ENCODE results near the gene PNMA6A.
"Not testable (repeated sequence)": the region's sequence is repeated elsewhere in the genome, so short reads cannot be mapped to it uniquely, and the experiment has no call there.

The PNMA6A gene

DNA sequence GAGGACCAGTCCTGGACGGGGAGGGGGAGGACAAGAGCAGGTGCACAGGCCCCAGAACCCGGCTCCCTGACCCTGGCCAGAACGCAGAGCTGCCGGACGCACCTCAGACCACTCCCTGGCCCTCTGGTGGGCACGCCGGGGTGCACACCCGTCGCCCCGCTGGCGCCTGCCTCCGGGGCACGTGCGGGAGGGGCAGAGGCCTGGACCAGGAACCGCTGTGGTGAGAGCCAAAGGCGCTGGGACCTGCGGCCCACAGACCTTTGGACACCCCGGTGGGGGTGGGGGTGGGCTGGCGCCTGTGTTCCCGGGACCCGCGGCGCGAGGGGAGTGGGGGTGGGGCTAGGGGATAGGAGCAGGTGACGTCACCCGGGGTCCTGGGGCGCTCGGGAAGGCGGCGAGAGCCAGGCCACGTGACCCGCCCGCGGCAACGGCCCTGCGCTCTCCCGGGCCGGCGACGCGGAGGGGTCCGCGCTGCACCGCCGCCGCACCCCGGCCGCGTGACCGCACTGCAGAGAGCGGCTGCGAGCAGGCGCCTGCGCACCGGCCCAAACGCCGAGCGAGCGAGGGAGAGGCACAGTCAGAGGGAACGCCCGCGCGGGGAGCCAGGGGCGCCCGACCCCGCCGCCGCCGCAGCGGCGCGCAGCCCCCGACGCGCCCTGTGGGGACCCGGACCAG, at the start of gene PNMA6A:
Gene PNMA6A, plus strand, starts transcription at position 546 of the 675 bp plus-strand sequence. CDS start 609 bp downstream, outside the sequence.
- not testable (repeated sequence) for DNase-seq

DNA sequence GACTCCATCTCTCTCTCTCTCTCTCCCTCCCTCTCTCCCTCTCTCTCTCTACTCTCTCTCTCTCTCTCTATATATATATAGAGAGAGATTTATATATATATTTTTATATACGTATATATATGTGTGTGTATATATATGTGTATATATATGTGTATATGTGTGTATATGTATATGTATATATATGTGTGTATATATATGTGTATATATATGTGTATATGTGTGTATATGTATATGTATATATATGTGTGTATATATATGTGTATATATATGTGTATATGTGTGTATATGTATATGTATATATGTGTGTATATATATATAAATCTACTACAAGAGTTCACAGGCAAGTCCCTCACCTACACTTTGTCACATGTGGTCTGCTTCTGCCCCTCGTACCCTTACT, 45.8 kb upstream of the PNMA6A start:
- not testable (repeated sequence) for DNase-seq

DNA sequence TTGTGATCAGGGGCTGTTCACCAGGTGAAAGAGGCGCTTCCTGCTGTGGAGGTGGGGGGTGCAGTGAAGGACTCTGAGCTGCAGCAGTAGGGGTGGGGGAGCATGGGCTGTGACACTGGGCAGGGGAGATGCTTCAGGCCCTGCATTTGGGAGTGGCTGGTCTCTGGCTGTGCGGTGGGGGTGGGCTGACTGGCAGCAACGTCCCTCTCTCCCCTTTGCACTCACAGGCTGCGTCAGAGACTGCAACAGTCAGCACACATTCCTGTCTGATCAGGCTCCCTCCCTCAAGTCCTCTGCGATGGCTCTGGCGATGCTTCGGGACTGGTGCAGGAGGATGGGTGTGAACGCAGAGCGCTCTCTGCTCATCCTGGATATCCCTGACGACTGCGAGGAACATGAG, 43.8 kb upstream of the PNMA6A start:
- DNase-seq = not testable (repeated sequence)

DNA sequence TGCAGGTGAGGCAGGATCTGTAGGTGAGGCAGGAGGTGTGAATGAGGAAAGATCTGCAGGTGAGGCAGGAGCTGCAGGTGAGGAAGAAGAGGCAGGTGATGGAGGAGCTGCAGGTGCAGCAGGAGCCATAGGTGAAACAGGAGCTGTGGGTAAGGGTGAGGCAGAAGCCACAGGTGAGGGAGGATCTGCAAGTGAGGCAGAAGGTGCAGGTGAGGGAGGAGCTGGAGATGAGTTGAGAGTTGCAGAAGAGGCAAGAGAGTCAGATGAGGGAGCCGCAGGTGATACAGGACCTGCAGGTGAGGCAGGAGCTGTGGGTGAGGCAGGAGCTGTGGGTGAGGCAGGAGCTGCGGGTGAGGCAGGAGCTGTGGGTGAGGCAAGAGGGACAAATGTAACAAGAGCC, 43.1 kb upstream of the PNMA6A start:
- DNase-seq = no peak

DNA sequence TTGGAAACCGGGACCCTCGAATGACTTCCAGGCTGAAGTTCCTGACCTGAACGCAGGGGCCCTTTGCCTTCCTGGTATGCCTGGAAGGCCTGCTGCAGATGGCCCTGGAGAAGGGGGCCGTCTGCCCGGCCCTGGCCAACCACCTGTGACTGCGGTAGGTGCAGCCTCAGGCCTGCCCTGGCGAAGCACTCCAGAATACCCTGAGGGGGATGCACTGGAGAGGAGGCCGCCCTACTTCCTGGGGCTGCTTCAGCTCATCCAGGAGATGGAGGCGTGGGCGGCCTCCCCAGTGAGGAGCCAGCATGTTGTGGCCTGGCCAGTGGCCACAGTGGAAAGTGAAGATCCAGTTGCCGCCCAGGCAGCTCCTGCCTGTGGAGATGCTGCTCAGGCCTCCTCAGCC, 42.4 kb upstream of the PNMA6A start:
- DNase-seq = no peak

DNA sequence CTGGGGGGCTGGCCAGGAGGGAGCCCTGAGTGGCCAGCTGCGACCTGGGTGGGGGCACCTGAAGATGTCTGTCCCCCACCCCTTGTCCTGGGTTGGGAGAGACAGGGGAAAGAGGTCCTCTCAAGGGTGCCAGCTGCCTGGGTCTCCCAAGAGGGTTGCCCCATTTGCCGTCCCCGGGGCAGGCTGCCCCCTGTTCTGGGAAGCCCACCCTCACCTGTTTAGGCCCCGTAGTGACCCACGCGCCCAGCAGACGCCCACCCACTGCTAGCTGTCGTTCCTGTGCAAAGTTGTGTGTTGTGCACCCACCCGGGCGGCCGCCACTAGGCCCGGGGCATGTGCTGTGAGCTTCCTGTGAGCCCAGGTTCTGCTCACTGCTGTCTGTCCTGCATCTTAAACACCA, 41.5 kb upstream of the PNMA6A start:
- no peak for DNase-seq

DNA sequence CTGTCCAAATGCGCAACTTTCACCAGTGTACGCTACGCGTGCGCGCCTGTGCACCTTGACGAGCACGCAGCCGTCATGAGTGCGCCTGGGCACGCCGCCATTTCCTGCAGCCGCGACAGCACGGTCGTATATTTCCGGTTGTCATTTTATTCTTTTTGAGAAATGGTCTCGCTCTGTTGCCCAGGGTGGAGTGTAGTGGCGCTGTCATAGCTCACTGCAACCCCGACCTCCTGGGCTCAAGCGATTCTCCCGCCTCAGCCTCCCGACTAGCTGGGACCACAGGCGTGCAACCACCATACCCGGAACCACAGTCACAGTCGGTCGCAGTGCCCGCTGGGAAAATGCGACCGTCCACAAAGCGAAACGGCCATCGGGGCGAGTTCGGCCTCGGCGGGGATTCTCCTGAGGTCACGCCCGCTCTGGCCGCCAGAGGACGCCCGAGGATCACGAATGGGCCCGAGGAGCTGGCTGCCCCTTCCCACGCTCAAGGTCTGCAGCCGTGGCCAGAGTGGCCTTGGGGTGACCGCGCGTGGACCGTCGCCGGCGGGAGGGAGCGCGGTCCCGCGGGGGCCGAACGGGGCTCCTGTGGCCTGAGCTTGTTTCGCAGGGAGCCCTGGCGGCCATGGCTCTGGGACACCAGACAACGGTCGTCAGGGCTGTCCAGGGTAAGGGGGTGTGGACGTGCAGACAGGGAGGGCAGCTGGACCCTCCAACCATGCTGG, 39.7 kb upstream of the PNMA6A start:
- peak; percentile 74 for DNase-seq

DNA sequence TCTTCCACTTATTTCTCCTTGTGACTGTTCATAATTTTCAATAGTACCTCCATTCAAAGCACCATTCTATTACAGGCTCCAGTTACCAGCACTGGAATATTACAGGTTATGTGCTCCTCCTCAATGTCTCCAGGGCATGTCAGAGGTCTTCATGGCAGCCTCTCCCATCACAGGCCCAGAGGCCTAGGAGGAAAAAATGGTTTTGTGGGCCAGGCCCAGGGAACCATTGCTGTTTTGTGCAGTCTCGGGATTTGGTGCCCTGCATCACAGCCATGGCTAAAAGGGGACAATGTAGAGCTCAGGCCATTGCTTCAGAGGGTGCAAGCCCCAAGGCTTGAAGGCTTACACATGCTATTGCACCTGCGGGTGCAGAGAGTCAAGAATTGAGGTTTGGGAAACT, 23.2 kb upstream of the PNMA6A start:
- no peak for DNase-seq

DNA sequence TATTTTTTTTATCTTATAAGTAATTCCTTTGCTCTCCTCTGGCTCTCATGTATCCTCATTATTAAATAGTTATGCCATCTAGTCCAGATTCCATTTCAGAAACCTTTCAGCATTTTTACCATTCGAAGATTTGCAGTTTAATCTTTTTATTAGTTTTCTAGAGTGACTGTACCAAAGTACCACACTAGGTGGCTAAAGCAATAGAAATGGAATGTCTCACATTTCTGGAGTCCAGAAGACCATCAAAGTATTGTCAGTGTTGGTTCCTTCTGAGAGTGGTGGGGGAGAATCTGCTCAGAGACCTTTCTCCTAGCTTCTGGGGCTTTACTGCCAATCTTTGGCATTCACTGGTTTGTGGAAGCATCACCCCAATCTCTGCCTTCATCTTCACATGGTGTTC, 19.7 kb upstream of the PNMA6A start:
- no peak for DNase-seq

DNA sequence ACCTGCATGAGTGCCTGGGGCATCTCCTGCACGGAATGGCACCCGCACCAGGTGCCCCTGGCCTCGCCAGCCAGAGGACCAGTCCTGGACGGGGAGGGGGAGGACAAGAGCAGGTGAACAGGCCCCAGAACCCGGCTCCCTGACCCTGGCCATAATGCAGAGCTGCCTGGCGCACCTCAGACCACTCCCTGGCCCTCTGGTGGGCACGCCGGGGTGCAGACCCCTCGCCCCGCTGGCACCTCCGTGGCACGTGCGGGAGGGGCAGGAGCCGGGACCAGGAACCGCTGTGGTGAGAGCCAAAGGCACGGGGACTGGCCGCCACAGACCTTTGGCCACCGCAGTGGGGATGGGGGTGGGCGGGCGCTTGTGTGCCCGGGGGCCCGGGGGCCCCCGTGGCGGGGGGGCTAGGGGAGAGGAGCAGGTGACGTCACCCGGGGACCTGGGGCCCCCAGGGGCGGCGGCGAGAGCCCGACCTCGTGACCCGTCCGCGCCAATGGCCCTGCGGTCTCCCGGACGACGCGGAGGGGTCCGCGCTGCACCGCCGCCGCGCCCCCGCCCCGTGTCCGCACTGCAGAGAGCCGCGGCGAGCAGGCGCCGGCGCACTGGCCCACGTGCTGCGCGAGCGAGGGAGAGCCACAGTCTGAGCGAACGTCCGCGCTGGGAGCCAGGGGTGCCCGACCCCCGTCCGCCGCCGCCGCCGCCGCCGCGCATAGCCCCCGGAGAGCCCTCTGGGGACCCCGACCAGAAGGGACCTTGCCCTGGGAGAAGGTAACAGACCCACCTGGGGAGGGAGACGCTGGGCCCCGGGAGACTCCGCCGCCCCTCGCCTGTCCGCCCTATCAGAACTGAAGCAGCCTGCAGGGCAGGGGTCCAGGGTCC, 16.1 kb upstream of the PNMA6A start, which contains the start of gene PNMA3:
Gene PNMA3, plus strand, starts transcription at position 600 of the 879 bp plus-strand sequence. CDS start 586 bp downstream, outside the sequence.
- DNase-seq = no peak

DNA sequence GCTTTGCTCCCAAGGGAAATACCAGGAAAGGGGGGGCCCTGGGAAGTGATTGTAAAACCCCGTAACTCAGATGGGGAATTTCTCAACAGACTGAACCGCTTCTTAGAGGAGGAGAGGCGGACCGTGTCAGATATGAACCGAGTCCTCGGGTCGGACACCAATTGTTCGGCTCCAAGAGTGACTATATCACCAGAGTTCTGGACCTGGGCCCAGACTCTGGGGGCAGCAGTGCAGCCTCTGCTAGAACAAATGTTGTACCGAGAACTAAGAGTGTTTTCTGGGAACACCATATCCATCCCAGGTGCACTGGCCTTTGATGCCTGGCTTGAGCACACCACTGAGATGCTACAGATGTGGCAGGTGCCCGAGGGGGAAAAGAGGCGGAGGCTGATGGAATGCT, 15.0 kb upstream of the PNMA6A start:
- DNase-seq = no peak

DNA sequence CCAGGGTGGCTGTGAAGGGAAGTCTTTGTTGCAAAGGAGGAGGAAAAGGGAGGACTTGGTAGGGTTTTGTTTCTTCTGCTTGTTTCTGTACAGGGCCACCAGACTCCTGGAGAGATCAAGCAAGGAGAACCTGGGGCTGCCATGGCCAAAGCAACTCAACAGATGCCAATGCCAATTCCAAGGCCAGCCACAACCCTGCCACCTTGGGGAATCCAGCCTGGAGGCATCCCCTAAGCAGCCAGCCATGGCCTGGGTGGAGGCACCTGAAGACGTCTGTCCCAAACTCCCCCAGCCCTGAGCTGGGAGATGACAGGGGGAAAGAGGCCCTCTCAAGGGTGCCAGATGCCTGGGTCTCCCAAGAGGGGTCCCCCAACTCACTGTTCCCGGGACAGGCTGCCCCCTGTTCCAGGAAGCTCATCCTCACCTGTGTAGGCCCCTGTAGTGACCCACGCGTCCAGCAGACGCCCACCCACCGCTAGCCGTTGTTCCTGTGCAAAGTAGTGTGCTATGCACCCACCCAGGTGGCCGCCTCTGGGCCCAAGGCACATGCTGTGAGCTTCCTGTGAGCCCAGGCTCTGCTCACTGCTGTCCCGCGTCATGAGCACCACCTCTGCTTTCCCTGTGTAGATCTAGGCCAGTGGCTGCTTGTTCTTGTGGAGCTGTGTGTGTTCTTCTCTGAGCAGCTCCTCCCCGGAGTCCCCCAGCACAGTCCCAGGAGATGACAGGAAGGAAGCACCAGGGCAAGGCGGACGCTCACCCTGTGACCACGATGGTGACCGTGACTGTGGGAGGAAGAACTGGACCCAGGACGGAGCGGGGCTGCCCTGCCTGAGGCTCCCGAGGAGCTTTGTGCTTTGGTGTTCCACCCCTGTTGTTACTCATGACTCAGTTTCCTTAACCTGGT, 12.8 kb upstream of the PNMA6A start:
- no peak for DNase-seq

DNA sequence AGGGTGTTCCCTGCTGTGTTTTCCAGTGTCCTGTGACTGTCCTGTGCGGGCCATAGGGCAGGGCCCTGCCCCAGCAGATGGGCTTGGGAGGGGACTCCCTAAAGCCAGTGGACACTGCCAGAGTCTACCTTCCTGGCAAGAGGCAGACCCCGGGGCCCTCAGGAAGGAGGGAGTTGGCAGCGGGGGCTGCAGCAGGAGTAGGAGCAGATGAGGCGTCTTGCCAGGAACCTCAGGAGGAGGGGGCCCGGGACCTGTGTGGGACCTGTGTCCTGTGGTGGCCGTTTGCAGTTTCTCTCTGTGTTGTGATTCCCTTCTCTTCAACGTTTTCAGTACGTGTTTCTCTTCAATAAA, 12.2 kb upstream of the PNMA6A start:
- DNase-seq = no peak

DNA sequence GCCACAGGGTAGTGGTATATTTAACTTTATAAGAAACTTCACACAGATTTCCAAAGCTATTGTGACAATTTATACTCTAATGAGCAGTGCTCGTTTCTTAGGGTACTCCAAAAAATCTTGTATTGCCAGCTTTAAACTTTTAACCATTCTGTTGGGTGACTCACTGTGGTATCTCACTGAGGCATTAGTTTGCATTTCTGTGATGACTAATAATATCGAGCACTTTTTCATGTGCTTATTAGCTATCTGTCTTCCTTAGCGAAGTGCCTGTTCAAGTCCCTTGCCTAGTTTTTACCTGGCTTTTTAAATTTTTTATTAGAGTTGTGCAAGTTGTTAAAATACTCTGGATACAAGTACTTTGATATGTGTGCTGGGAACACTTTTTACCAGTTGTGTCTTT, 10.5 kb upstream of the PNMA6A start:
- peak; percentile 6 for DNase-seq

DNA sequence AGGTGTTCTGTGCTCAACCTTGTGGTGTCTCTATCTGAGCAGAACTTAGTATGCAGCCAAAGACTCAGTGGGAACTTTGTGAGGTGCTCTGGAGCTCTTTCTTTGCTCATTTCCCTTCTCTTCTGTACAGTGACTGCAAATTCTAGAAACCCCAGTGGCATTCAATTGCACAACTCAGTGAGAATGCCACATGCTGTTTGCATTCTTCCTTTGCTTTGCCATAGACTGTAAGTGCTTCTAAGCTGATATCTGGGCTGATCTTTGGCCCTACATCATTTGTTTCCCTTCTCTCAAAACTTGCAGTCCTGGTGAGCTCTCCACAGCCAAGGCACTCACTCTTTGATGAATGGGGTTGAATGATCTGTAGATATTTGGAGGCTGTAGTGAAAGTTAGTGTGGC, 8.9 kb upstream of the PNMA6A start:
- no peak for DNase-seq

DNA sequence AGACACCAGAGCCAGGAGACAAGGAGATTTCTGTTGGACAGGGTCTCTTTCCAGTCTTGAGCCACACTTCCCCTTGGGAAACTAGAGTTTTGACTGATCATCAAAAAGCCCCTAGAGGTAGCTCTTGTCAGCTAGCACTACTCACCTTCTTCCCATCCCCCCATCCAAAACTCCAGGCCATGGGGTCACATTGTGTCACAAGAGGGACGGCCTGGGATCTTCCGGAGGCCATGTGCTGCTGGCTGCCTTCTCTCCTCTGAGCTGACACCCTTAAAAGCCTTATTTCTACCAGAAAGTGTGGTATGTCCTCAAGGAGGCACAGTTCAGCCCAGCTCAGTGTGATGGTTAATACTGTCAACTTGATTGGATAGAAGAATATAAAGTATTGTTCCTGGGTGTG, 8.2 kb upstream of the PNMA6A start:
- DNase-seq = no peak

DNA sequence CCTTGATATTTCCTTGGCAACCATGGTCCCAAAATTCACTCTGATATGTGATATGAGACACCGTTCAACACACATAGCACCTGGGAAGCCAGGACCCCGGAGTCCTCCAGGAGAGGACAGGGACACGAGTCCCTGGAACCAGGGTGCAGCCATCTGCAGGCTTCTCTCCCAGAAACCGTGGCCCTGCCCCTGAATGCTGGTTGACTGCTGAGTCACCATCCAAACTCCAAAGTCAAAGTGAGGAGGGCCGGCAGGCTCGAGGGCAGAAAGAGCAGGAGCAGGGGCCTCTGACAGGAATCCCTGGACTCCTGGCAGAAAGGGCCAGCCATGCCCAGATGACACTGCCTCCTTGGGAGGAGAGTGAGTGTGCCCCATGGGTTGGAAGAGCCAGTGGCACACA, 6.9 kb upstream of the PNMA6A start:
- DNase-seq = no peak

DNA sequence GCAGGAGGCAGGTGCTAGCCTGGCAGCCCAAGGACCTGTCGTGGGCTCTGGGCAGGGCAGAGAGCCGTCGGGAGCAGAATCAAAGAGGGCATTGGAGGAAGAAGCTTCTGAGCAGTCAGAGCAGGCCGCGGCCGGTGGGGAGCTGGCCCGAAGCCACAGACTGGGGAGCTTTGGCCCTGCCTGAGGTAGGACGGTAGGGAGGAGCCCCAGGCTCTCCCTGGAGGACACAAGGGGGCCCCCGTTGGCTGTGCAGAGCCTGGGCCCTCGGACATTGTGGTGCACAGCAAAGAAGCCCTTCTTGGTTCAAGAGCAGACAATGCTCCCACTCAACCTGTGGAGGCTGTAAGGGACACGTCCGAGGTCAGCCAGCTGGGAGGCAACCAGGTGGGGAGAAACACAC, 5.9 kb upstream of the PNMA6A start:
- not testable (repeated sequence) for DNase-seq

DNA sequence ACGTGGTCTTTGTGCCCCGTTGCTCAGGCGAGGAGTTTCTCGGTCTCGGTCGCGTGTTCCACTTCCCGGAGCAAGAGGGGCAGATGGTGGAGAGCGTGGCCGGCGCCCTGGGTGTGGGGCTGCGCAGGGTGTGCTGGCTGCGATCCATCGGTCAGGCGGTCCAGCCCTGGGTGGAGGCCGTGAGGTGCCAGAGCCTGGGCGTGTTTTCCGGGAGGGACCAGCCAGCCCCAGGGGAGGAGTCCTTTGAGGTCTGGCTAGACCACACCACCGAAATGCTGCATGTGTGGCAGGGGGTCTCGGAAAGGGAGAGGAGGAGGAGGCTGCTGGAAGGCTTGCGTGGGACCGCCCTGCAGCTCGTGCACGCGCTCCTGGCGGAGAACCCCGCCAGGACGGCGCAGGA, 1.1 kb downstream of the PNMA6A start:
- DNase-seq = not testable (repeated sequence)

DNA sequence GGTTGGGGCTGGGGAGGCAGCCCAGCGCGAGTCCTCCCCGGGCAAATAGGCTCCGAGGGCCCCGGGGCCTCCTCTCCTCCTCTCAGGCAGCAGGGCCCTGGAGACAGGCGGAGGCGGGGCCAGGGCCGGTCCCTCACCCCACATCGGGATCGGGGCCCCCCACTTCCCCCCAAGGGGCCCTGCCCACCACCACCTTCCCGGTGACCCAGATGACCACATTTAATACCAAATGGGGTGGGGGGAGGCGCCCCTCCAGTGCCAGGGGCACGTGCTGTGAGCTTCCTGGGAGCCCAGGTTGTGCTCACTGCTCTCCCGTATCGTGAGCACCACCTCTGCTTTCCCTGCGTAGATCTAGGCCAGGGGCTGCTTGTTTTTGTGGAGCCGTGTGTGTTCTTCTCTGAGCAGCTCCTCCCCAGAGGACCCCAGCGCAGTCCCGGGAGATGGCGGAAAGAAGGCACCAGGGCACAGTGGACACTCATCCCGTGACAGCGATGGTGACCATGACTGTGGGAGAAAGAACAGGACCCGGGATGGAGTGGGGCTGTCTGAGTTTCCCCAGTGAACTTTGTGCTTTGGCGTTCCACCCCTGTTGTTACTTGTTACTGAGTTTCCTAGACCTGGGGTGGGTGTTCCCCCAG, 2.1 kb downstream of the PNMA6A start:
- no peak for DNase-seq

DNA sequence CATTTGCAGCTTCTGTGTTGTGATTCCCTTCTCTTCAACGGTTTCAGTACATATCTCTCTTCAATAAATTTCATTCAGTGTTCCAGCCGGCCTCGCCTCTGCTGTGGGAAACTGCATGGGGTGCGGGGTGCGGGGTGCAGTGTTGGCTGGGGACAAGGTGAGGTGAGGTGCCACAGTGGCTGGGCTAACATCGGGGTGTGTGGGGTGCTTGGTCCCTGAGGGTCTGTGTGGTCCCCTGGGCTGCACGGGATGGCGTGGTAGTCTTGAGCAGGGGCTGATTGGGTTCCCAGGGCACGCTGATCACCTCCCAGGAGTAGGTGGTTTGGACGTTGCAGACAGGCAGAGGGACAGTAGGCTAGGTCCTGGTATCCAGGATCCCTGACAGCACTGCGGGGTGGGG, 2.7 kb downstream of the PNMA6A start:
- no peak for DNase-seq

DNA sequence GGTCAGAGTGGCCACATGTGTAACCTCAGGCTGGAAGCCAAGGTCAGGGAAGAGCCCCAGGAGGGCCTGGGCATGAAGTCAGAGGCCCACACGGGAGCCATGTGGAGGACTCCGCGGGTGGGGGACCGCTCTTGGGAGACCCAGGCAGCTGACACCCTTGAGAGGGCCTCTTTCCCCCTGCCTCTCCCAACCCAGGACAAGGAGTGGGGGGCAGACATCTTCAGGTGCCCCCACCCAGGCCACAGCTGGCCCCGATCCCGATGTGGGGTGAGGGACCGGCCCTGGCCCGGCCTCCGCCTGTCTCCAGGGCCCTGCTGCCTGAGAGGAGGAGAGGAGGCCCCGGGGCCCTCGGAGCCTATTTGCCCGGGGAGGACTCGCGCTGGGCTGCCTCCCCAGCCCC, 3.1 kb downstream of the PNMA6A start:
- no peak for DNase-seq

Data from hematopoietic multipotent progenitor cell treated with erythropoietin and hydrocortisone succinate and interleukin-3 and kit ligand, for 6 days (in vitro differentiated cells).